Mesodermal cell (in vitro differentiated cells): ENCODE results near the gene RAD1.

Experiments used
- H3K27ac ChIP-seq: 2 replicates; pipeline ENCODE4 v1.7.0; 2013; ENCODE audit warnings: mild to moderate bottlenecking, low read depth, low read length, moderate library complexity; ENCODE audit not compliant: severe bottlenecking
- H3K36me3 ChIP-seq: 2 replicates; pipeline ENCODE4 v1.7.1; 2013; ENCODE audit warnings: mild to moderate bottlenecking, low read length, moderate library complexity; ENCODE audit not compliant: control insufficient read depth, insufficient read depth
- H3K4me1 ChIP-seq: one replicate; pipeline ENCODE4 v1.7.1; 2013; ENCODE audit warnings: mild to moderate bottlenecking, low read length; ENCODE audit not compliant: insufficient read depth, control insufficient read depth, poor library complexity, severe bottlenecking
- H3K4me3 ChIP-seq: 2 replicates; pipeline ENCODE4 v1.7.0; 2013; ENCODE audit warnings: low read length, control low read depth, mild to moderate bottlenecking; ENCODE audit not compliant: insufficient read depth, poor library complexity, severe bottlenecking; ENCODE audit errors: extremely low read depth
- H3K9me3 ChIP-seq: 2 replicates; pipeline ENCODE4 v1.7.1; 2013; ENCODE audit warnings: mild to moderate bottlenecking, low read length, moderate library complexity; ENCODE audit not compliant: control insufficient read depth
- WGBS, 2 experiments: methylation state at CpG; one replicate each; pipeline ENCODE4 v1.1.5; 2013; ENCODE audit warnings: missing lambda C conversion rate in 2 of 2; ENCODE audit not compliant: insufficient coverage in 2 of 2; 5-methylcytosine and 5-hydroxymethylcytosine counted together

The RAD1 gene

DNA sequence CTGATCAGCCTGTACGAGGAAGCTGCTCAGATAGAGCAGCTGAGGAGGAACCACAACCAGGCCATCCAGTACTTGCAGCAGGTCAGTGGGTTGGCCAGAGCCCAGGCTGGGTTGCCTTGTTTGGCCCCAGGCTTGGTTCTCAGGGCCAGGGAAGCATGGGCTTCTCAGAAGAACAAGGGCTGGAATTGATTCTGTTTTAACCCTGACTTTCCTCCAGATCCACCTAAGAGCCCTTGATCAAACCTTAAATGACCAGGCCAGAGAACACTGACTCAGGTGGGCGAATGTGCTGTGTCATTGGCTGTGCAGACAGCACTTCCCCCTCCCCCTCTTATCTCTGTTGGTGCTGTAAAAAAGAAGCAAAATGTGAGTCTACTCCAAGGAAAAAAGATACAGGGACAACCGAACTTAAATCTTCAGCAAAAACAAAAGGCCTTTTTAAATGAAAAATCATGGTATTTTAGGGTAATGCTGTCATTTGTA is 48.3 kb downstream of the RAD1 start:
- Histone ChIP-seq H3K4me3 (no peak overlapping the region), H3K36me3 (no peaks in the 10 kb centered on the region), H3K4me1 (peaks cover 4% of the 10 kb centered on the region), H3K9me3 (no peaks in the 10 kb centered on the region), H3K27ac (no peak overlapping the region)
- 83 to 100% methylated on average over 1 of the region's 3 CpGs for WGBS, 2 experiments

DNA sequence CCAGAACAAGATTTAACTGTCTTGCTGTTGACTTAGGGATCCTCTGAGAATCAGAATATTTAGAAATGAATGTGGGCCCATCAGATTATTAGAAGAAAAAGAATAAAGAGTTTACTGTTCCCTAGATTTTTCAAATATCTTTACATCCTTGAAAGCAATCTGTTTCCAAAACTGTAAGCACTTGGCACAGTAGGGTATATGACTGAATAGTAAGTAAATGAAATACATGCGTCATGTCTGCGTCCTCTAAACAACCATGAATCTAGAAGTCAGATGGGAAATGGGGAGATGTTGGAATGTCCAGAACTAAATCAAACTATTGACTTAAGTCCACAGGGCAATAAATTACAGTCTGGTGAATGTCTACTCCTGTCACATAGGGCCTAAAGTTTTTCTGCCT is 50.2 kb downstream of the RAD1 start:
- Histone ChIP-seq H3K4me1 (peaks cover 4% of the 10 kb centered on the region), H3K4me3 (no peak overlapping the region), H3K27ac (no peak overlapping the region), H3K9me3 (no peaks in the 10 kb centered on the region), H3K36me3 (no peaks in the 10 kb centered on the region)
- 100% methylated on average over 2 of the region's 2 CpGs for WGBS, 2 experiments

DNA sequence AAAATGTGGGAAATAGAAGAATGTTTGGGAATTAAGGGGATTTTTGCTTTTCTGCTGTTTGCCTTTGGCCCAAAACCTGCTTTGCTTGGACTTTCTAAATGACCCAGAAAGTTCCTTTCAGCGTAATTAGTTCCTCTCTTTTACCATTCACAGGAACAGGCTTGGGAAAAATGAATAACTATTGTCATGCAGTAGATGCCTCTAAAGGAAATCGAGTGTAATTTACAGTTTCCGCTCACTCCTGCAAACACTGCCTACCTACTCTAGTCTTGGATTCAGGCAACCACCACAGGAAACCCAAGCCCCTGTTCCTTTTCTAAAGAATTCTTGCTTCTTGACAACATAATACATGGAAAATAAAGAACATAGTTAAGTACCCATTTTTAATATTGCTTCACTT is 51.4 kb downstream of the RAD1 start:
- WGBS, 2 experiments: 50% methylated on average over 2 of the region's 3 CpGs; no CpG with 5 or more reads in 1 of the 2 experiments
- Histone ChIP-seq H3K4me3 (no peak overlapping the region), H3K9me3 (no peaks in the 10 kb centered on the region), H3K27ac (no peak overlapping the region), H3K4me1 (peaks cover 4% of the 10 kb centered on the region), H3K36me3 (no peaks in the 10 kb centered on the region)

DNA sequence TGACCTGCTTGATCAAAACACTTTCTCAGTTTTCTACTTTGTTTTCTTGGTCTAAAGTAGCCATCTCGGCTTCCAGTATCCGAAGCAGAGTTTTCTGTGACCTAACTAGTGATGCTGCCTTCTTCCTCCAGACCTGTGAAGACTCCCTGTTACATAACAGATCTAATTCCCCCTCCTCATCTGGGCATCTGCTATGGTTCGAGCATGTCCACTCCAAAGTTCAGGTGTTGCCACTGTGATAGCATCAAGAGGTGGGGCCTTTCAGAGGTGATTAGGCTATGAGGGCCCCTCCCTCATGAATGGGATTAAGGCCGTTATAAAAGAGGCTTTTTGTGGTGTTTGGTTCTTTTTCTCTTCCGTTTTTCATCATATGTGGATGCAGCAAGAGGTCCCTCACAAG is 56.1 kb downstream of the RAD1 start:
- H3K9me3 ChIP-seq: no peaks in the 10 kb centered on the region
- no peaks in the 10 kb centered on the region for H3K4me1 ChIP-seq
- 71 to 100% methylated on average over 2 to 4 of the region's 5 CpGs for WGBS, 2 experiments
- no peak overlapping the region for H3K27ac ChIP-seq
- H3K36me3 ChIP-seq: no peaks in the 10 kb centered on the region
- H3K4me3 ChIP-seq: no peak overlapping the region

DNA sequence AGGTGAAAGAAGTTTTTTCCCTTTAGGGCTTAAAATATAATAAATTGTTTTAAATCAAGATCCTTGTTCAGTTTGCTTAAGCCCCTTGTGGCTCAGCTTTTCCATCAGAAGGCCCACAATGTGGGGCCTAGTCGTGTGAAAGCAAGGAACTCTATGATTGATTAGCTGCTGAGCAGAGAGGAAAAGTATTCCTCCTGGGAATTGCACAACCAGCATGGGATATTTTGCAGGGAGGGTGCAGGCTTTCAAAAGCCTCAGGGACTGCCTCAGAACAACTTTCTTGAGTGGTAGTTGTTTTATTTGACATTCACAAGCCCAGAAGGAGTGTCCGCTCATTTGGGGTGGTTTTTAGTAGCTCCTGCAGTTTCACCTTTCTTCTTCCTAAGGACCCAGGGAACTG is 56.5 kb downstream of the RAD1 start:
- H3K4me3 ChIP-seq: no peak overlapping the region
- no peaks in the 10 kb centered on the region for H3K36me3 ChIP-seq
- H3K27ac ChIP-seq: no peak overlapping the region
- WGBS, 2 experiments: 42 to 56% methylated on average over 1 of the region's 2 CpGs
- H3K9me3 ChIP-seq: no peaks in the 10 kb centered on the region
- no peaks in the 10 kb centered on the region for H3K4me1 ChIP-seq

DNA sequence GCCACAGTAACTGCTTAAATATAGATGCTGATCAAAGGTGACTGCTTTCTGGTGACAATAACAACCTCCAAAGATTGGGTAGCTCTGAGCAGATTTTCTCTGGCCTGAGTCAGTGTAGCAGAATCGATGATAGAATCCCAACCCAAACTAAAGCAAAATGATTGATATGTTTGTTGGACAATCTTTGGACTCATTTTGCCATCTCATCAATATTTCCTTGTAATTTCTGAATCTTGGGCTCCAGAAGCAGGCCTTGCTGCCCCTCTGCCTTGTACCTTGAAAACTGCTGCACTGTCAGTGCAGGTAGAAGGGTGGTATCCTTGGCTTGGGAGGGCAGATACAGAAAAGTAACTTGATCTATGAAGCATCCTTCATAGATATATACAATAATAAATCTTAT is 57.4 kb downstream of the RAD1 start:
- H3K4me3 ChIP-seq: no peak overlapping the region
- H3K4me1 ChIP-seq: no peaks in the 10 kb centered on the region
- H3K9me3 ChIP-seq: no peaks in the 10 kb centered on the region
- WGBS, 2 experiments: no CpG with 5 or more reads among the region's 1 CpG
- no peak overlapping the region for H3K27ac ChIP-seq
- H3K36me3 ChIP-seq: no peaks in the 10 kb centered on the region

DNA sequence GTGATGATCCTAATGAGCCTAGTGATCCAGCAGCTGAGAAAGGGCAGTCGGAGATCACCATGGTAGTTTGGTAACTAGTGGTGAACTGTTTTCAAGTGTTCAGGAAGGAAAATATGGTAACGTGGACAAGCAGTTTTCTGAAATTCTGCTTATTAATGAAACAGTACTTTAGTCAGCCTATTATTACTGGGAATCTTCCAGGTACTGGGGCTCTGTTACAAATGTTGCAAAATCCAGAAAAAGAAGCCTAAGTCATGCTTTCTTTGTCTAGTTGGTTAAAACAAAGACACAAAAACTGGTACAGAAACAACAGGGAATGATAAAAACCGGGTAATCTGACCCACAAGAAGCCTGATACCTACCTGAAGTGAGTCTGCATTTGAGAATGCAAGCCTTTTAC is 58.1 kb downstream of the RAD1 start:
- no peaks in the 10 kb centered on the region for H3K4me1 ChIP-seq
- no peaks in the 10 kb centered on the region for H3K9me3 ChIP-seq
- WGBS, 2 experiments: 96 to 100% methylated on average over 1 to 2 of the region's 3 CpGs
- H3K36me3 ChIP-seq: no peaks in the 10 kb centered on the region
- H3K27ac ChIP-seq: no peak overlapping the region
- no peak overlapping the region for H3K4me3 ChIP-seq
